ENCODE measurements around the gene IGF1R.

The IGF1R gene

DNA sequence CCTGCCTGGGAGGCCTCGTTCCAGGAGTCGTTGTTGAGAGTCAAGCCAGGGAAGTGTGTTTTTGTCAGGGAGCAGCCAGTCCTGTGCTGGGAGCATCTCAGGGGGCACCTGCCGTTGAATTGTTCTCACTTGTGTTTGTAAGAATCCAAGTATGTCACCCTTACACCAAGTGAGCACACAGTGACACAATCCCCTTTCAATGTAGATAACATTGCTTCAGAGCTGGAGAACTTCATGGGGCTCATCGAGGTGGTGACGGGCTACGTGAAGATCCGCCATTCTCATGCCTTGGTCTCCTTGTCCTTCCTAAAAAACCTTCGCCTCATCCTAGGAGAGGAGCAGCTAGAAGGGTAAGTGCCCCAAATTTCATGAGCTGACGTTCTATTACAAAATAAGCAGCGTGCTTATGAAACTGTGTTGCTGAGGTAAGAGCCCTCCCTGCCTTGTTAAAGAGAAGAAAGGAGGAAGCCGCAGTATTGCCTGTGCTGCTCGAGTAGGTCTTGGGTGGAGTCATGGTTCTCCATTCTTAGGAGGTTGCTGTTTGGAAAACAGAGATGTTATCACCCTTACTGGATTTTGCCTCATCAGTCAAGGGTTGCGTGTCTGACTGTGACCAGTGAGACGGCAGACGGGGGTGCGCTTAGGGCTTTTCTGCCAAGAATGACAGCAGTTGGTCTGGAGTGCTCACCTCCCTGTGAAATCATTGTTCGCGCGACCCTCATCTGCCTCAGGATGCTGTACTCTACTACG is 251.1 kb downstream of the IGF1R start:
- no peak for TF ChIP-seq GATA1 (IDR thresholded peaks at IDR 0.05; ENCODE audit: low read depth, low read length)
- TF ChIP-seq POLR2A (IDR thresholded peaks at IDR 0.05; ENCODE audit: low read length), result no peak
- no peak for DNase-seq

DNA sequence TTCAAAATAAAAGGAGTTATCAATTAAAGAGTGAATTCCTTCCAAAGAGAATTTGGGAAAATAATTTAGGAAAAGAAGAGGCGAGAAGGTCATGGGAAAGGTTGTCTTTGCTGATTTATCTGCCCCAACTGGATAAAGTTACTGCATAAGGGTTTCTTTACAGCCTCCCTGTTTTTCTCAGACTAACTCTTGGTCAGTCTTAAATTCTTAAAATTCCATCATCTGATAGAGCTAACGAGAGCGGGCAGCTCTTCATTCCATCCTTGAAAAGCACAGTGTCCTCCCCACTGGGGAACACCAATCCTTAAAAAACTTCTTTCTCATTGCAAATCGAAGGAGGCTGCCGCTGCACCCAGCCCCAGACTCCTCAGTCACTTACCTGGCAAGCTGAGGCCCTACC is 252.0 kb downstream of the IGF1R start:
- no peak for DNase-seq
- TF ChIP-seq POLR2A (IDR thresholded peaks at IDR 0.05; ENCODE audit: low read length) (no peak), GATA1 (IDR thresholded peaks at IDR 0.05; ENCODE audit: low read depth, low read length) (no peak)

DNA sequence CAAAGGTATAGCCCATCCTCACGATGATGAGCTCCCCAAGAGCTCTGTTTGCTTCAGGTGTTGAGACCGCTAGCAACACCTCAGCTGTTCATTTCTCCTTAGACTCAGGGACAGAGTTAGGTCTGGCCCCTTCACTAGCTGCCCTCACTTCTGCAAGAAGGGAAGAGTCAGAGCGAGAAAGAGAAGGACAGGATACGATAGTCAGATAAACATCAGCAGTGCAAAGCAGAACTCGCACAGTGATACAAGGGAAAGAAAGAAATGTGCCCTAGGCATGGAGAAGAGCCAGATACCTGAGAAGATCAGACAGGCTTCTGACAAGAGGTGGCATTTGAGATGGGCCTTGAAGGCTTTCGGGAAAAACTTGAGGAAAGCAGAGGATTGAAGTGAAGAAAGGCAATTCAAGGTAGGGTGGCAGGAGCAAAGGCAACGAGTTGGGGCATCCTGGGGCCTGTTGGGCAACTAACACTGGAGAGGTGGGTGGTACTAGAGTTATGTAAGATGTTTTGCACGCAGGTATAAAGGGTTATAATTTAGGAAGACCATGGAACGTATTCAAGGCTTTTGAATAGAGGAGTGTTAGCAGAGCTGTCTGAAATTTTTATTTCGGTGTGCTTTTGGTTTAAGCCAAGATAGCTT is 253.2 kb downstream of the IGF1R start:
- DNase-seq, result no peak
- TF ChIP-seq POLR2A (IDR thresholded peaks at IDR 0.05; ENCODE audit: low read length) (no peak), GATA1 (IDR thresholded peaks at IDR 0.05; ENCODE audit: low read depth, low read length) (no peak)

DNA sequence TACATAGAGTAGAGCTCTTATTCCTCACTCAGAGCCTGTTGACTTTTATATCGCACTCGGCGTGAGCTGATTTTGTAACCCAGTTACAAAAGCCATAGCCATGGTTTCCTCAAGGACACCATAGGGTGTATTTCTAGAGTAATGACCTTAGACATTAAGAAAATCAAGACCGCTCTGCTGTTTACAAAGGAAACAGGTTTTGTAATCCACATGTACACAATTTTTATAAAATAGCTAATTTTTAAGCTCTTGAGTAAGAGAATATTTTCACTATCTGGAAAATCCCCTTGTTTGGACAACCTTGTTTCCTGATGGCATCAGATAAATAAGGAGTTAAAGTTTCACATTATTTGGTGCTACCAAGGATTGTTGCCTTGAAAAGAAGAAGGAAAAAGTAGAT is 254.6 kb downstream of the IGF1R start:
- TF ChIP-seq POLR2A (IDR thresholded peaks at IDR 0.05; ENCODE audit: low read length) (no peak), GATA1 (IDR thresholded peaks at IDR 0.05; ENCODE audit: low read depth, low read length) (no peak)
- no peak for DNase-seq

DNA sequence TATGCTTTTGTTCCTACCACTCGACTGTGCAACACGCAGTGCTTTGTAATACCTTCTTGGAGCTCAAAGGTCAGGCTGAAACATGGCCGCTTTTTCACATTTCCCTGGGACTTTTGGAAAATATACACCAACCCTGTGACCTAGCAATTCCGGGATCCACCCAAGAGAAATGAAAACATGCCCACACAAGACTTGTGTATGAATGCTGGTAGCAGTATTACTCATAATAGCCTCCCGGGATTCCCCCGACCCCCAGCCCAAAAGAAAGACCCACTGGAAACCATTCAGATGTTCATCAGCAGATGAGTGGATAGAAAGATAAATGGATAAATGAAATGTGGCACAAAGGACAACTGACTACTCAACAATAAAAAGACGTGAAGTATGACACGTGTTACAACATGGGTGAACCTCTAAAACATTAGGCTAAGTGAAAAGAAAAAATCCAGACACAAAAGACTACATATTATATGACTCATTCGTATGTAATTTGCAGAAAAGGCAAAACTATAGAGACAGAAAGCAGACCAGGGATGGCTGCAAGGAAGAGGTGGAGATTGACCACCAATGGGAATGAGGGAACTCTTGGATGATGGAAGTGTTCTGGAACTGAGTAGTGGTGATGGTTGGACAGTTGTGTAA is 255.2 kb downstream of the IGF1R start:
- no peak for TF ChIP-seq GATA1 (IDR thresholded peaks at IDR 0.05; ENCODE audit: low read depth, low read length)
- no peak for TF ChIP-seq POLR2A (IDR thresholded peaks at IDR 0.05; ENCODE audit: low read length)
- DNase-seq, result no peak

DNA sequence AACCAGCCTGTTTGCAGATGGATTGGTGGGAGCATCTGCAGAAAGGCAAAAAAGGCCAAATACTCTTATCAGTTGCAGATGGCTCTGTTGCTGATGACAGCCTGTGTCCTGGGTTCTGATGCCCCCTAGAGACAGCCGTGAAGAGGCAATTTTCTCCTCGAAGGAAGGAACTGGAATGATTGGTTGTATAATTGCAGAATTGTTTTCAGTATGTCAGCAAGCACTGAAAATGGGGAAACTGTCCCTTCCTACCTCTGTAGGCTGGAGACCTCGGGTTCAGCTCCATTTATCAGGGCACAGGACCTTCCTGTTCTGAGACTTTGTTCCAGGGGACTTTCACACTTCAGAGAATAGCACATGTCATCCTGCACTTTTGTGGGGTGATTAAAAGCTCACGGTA is 256.2 kb downstream of the IGF1R start:
- TF ChIP-seq POLR2A (IDR thresholded peaks at IDR 0.05; ENCODE audit: low read length) (no peak), GATA1 (IDR thresholded peaks at IDR 0.05; ENCODE audit: low read depth, low read length) (no peak)
- peak; percentile 77 to 80 for DNase-seq

DNA sequence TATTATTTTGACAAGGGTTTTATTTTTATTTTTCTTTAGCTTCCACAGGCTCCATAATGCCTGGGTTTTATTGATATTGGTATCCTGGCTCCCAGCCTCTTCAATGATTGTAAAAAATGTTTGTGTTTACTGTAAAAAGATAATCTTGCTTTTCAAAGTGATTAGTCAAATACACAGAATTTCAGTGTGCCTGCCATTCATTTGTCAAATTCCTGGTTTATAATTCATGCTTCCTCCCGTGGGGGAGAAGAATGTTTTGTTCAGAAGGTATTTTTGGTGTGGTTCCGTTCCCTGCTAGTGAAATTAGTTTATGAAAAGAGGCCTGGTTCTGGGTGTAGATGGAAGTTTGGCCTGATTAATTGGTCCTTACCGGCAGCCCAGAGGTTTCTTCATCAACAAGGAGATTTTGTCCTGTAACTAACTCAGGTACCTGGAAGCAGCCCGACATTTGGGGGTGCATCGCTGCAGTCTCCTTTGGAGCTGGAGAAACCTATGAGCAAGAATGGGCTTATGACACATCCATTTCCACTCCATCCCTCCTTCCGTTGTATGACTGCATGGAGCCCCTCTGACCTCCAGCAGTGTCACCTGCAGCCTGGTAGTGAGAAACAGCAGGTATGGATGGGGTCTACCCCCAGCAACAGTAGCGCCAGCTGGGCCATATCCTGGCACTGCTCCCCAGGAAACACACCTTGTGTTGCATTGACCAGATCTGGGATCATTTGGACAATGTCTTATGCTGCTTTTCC is 257.8 kb downstream of the IGF1R start:
- TF ChIP-seq GATA1 (IDR thresholded peaks at IDR 0.05; ENCODE audit: low read depth, low read length), result no peak
- TF ChIP-seq POLR2A (IDR thresholded peaks at IDR 0.05; ENCODE audit: low read length), result no peak
- DNase-seq, result no peak

DNA sequence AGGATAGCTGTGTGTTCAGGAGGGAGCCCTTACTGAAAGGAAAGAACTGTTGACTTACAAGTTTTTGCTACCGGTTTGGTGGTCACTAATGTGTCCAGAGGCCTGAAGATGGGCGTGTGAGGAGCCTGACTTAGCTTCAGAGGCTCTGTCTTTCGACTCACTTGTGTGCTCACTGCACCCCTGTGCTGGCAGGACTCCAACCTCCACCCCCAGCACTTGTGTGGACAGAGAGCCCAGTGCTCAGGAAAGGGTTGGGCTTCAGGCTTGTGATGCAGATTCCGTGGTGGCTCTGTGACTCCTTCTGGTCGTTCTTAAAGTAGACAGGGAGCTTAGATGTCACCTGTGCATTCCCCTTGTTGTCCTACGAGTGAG is 258.4 kb downstream of the IGF1R start:
- DNase-seq, result no peak
- TF ChIP-seq POLR2A (IDR thresholded peaks at IDR 0.05; ENCODE audit: low read length) (no peak), GATA1 (IDR thresholded peaks at IDR 0.05; ENCODE audit: low read depth, low read length) (no peak)

DNA sequence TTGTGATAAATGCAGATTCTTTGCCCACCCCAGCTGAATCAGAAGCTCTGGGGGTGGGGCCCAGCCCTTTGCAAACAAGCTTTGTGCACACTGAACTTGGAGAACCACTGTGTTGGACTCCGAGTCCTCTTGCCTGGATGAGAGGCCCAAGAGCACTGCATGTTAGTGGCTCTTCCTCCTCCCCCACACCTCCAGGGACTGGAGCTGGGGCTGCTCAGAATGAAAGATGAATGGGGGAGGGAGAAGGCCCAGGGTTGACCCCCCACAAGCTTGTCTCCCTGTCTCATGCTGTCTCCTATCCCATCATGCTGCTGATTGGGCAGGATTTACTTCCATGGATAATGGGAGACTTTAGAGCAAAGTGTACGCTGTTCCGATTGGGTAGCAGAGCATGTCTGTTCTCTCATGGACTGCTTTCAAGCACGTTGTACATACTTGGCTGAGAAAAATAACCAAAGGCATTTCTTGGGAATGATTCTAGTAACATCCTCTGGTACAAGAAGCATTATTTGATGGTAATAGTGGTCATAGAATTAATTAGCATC is 259.7 kb downstream of the IGF1R start:
- no peak for TF ChIP-seq POLR2A (IDR thresholded peaks at IDR 0.05; ENCODE audit: low read length)
- TF ChIP-seq GATA1 (IDR thresholded peaks at IDR 0.05; ENCODE audit: low read depth, low read length), result no peak
- DNase-seq, result no peak

DNA sequence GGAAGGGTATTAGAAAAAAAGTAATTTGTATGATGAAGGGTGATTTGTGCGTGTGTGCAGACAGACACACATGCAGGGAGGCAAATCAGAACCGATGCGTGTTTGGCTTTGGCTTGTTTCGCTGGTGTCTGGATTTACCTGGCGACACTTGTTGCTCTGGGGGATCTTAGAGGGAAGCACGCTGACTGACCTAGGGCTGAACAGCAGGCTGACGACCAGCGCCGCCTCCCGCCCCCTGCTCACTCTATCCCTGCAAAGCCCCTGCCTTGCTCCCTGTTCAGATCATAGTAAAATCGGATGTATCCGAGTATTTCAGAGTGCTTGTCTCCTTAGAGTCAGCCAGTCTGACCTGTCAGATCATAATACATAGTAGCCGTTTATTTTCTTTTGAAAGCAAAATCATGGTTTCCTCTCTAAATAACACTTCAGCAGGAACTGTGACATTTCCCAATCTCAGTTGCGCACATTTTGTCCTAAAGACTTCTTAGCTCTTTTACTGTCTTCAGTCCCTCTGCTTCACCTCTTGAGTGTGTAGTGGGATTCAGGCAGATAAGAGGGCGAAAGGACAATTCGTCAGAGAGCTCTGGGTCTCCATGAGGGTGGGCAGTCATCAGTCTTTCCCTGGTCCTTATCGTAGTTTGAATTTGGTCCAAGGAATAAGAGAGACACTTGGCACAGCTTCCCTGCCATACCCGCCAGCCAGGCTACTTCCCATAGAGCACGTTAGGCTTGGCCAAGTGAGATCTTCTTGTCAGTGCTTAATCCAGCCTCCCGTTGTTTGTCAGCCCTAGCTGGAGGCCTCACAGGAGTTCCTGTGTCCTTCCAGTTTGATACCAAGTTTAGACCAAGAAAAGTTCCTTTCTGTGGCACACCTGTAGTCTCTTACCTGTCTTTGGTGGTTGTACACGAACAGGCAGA is 261.9 kb downstream of the IGF1R start:
- DNase-seq, result no peak
- TF ChIP-seq POLR2A (IDR thresholded peaks at IDR 0.05; ENCODE audit: low read length) (no peak), GATA1 (IDR thresholded peaks at IDR 0.05; ENCODE audit: low read depth, low read length) (no peak)

DNA sequence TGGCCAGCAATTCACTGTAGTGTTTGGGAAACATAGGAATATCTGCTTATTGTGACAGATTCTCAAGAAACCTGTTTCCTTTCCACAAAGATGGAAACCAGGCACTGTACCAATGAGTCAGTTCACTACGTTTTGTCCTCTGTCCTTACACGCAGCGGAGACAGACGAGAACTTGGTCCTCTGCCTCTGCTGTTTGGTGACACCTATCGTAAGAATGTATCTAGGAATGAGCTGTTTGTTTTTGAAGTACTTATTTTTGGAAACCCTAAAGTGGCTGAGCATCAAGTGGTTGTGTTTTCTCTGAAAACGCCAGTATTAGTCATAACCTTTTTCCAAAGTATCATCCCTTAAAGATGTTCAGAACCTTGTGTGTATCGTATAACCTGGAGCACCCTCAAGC is 266.3 kb downstream of the IGF1R start:
- DNase-seq, result no peak
- TF ChIP-seq GATA1 (IDR thresholded peaks at IDR 0.05; ENCODE audit: low read depth, low read length) (no peak), POLR2A (IDR thresholded peaks at IDR 0.05; ENCODE audit: low read length) (no peak)

DNA sequence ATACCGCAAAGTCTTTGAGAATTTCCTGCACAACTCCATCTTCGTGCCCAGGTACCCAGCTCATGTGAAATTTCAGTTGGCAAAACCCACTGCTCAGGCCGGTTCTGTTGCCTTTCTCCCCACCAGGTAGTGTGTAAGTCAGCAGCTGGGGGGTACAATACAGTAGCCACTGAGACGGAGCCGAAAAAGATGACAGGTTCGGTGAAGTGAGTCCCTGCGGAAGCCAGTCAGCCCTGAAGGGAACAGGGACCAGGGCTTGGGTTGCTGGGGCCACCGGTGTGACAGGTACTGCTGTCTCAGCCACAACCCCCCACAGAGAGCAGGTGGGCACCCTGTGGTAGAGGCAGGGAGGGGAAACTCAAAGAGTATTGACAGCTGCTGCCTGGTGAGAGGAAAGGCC is 268.5 kb downstream of the IGF1R start:
- no peak for DNase-seq
- TF ChIP-seq POLR2A (IDR thresholded peaks at IDR 0.05; ENCODE audit: low read length), result no peak
- TF ChIP-seq GATA1 (IDR thresholded peaks at IDR 0.05; ENCODE audit: low read depth, low read length), result no peak

DNA sequence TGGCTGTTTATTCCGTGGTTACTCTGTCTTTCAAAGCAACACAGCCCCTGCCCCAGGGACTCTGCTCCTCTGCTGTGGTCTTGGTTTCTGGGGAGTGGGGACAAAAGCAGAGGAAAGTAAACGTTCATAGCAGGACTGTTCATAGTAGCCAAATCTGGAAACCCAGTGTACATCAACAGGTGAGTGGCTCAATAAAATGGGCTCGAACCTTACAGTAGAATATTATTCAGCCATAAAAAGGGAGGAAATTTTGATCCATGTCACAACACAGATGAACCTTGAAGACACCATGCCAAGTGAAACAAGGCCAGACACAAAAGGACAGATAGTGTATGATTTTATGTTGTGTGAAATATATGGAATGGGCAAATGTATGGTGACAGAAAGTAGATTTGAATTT is 269.1 kb downstream of the IGF1R start:
- no peak for DNase-seq
- TF ChIP-seq GATA1 (IDR thresholded peaks at IDR 0.05; ENCODE audit: low read depth, low read length) (no peak), POLR2A (IDR thresholded peaks at IDR 0.05; ENCODE audit: low read length) (no peak)
